Keratinocyte (primary cell): ENCODE data around the gene MAZ. TPM values are rescaled to one million over a fixed set of nuclear protein-coding genes. Genes with fewer than 3 reads are reported as not detected.

ENCODE experiments used
- DNase-seq: peaks from one replicate; pipeline ENCODE4 v3.0.0-alpha.2; 2011; ENCODE audit warnings: low read depth, missing footprints, low spot score
- FAIRE-seq: peaks from 2 replicates; lab custom pipeline; 2011; peaks lifted over from hg19 to GRCh38; lab: Jason Lieb, UNC
- H2AFZ ChIP-seq: 2 replicates; pipeline ENCODE4 v1.6.0; 2012; ENCODE audit warnings: low read length, control low read depth, inconsistent platforms; ENCODE audit not compliant: control insufficient read depth
- H3K27ac ChIP-seq: 2 replicates; pipeline ENCODE4 v1.5.1; 2011; ENCODE audit warnings: low read length; ENCODE audit not compliant: control insufficient read depth, insufficient read depth
- H3K27me3 ChIP-seq: 3 replicates; pipeline ENCODE4 v1.6.0; 2011; ENCODE audit warnings: low read length; ENCODE audit not compliant: control insufficient read depth, insufficient read depth; ENCODE audit errors: extremely low read depth
- H3K36me3 ChIP-seq, 2 experiments: 2 replicates in 1 of 2; 3 replicates in 1 of 2; pipeline ENCODE4 v1.5.1; 2011; ENCODE audit warnings: low read length in 2 of 2, mild to moderate bottlenecking in 1 of 2; ENCODE audit not compliant: control insufficient read depth in 2 of 2, insufficient read depth in 2 of 2; ENCODE audit errors: extremely low read depth in 1 of 2
- H3K4me1 ChIP-seq: 3 replicates; pipeline ENCODE4 v1.5.1; 2011; ENCODE audit warnings: low read length; ENCODE audit not compliant: control insufficient read depth, insufficient read depth; ENCODE audit errors: extremely low read depth
- H3K4me2 ChIP-seq: 3 replicates; pipeline ENCODE4 v1.6.0; 2011; ENCODE audit warnings: low read depth, low read length; ENCODE audit not compliant: control insufficient read depth, insufficient read depth; ENCODE audit errors: extremely low read depth
- H3K4me3 ChIP-seq, 3 experiments: fragments of 200-600 bp in 1 of 3; sonication (generic) in 1 of 3; 2 replicates in 2 of 3; 3 replicates in 1 of 3; pipeline ENCODE4 v1.5.1; 2011 to 2016; ENCODE audit warnings: low read length in 3 of 3, mild to moderate bottlenecking in 3 of 3, control low read depth in 2 of 3, inconsistent platforms in 1 of 3, low read depth in 1 of 3, mixed read lengths in 1 of 3, mixed run types in 1 of 3, moderate library complexity in 1 of 3; ENCODE audit not compliant: control insufficient read depth in 2 of 3, insufficient read depth in 2 of 3; ENCODE audit errors: extremely low read depth in 1 of 3
- H3K79me2 ChIP-seq: 2 replicates; pipeline ENCODE4 v1.6.0; 2012; ENCODE audit warnings: low read length; ENCODE audit not compliant: control insufficient read depth, insufficient read depth
- H3K9ac ChIP-seq: 3 replicates; pipeline ENCODE4 v1.6.0; 2011; ENCODE audit warnings: low read length; ENCODE audit not compliant: control insufficient read depth, insufficient read depth; ENCODE audit errors: extremely low read depth
- H3K9me1 ChIP-seq: 3 replicates; pipeline ENCODE4 v1.6.0; 2011; ENCODE audit warnings: low read length; ENCODE audit not compliant: control insufficient read depth, insufficient read depth; ENCODE audit errors: extremely low read depth
- H3K9me3 ChIP-seq: 2 replicates; pipeline ENCODE4 v1.5.1; 2012; ENCODE audit warnings: low read depth, low read length; ENCODE audit not compliant: control insufficient read depth
- H4K20me1 ChIP-seq: 3 replicates; pipeline ENCODE4 v1.6.0; 2011; ENCODE audit warnings: low read length; ENCODE audit not compliant: control insufficient read depth, insufficient read depth; ENCODE audit errors: extremely low read depth
- EZH2 ChIP-seq: IDR thresholded peaks from one replicate; pipeline ENCODE4 v1.6.1; 2012; ENCODE audit warnings: inconsistent platforms, mild to moderate bottlenecking, low read length, moderate library complexity
- dilution Hi-C: fragments of 300-500 bp; cut with MboI; formaldehyde crosslinking; loops from one replicate; pipeline ENCODE4 v1.7.0; 2020; ENCODE audit warnings: low sequenced_read_pairs; ENCODE audit not compliant: extremely low pct_ligation_motif_present
- polyA plus RNA-seq, 5 experiments: library from polyadenylated mRNA; depleted of rRNA in 3 of 5; stranded (reverse) in 3 of 5; stranded (forward) in 1 of 5; unstranded in 1 of 5; fragments of >200 nt; gene quantifications; 1 replicate in 1 of 5; 2 replicates in 3 of 5; 3 replicates in 1 of 5; pipeline versions ENCODE4 v1.2.1 to v1.2.3, GENCODE V29; 2011 to 2012; ENCODE audit warnings: missing spikeins in 2 of 5, low read depth in 1 of 5, low replicate concordance in 1 of 5
- TF ChIP-seq, protein P1 (sequence below), 3 experiments: IDR thresholded peaks in 1 of 3; conservative IDR thresholded peaks in 1 of 3; optimal IDR thresholded peaks in 1 of 3; 2 replicates in 2 of 3; 3 replicates in 1 of 3; pipeline versions ENCODE3 to v1.5.1; 2011; ENCODE audit warnings: low read length in 3 of 3, mild to moderate bottlenecking in 3 of 3, moderate library complexity in 2 of 3, control low read depth in 1 of 3, inconsistent platforms in 1 of 3; ENCODE audit not compliant: insufficient read depth in 2 of 3; ENCODE audit errors: extremely low read depth in 1 of 3

MAZ gene
- polyA plus RNA-seq, 1 donor (not counting 4 experiments of a cell fraction or from before 2014, with no cell fraction given) = 48.5 TPM

DNA sequence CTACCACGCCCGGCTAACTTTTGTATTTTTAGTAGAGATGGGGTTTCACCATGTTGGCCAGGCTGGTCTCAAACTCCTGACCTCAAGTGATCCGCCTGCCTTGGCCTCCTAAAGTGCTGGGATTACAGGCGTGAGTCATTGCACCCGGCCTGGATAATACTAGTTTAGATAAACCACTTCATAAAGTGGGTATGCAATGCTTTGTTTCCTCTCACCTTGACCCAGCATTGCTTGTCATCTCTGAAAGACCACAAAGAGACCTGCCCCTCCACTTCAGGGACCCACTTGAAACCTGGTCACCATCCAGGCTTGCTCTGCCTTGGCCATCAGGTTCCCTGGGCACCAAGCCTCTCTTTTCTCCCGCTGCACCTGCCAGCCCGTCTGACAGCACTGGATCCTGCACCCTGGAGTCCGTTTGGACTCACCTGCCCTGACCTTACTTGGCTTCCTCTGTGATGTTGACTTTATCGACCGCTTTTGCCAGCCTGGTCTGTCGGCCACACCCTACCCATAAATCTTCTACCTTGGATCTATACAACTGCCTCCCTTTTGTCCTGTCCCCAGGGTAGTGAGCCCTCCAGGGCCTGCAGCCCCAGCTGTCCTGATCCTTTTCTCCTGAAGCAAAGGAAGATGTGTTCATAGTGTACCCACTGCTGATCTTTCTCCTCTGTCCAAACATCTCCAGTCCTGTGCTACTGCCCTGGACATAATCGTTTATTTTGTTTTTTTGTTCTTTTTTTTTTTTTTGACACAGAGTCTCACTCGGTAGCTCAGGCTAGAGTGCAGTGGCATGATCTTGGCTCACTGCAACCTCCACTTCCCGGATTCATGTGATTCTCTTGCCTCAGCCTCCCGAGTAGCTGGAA lies 40.9 kb upstream of the MAZ start:
- Histone ChIP-seq H3K27me3 (no peaks in the 10 kb centered on the region), H3K36me3 (no peaks in the 10 kb centered on the region), H4K20me1 (no peaks in the 10 kb centered on the region), H3K9me3 (no peaks in the 10 kb centered on the region), H3K9ac (no peak overlapping the region), H3K27ac (no peak overlapping the region), H3K79me2 (no peaks in the 10 kb centered on the region), H3K4me3 (no peak overlapping the region), H2AFZ (no peak overlapping the region), H3K4me1 (no peaks in the 10 kb centered on the region), H3K9me1 (no peaks in the 10 kb centered on the region), H3K4me2 (no peak overlapping the region)
- TF ChIP-seq EZH2 = no peak
- TF ChIP-seq, protein P1, sequence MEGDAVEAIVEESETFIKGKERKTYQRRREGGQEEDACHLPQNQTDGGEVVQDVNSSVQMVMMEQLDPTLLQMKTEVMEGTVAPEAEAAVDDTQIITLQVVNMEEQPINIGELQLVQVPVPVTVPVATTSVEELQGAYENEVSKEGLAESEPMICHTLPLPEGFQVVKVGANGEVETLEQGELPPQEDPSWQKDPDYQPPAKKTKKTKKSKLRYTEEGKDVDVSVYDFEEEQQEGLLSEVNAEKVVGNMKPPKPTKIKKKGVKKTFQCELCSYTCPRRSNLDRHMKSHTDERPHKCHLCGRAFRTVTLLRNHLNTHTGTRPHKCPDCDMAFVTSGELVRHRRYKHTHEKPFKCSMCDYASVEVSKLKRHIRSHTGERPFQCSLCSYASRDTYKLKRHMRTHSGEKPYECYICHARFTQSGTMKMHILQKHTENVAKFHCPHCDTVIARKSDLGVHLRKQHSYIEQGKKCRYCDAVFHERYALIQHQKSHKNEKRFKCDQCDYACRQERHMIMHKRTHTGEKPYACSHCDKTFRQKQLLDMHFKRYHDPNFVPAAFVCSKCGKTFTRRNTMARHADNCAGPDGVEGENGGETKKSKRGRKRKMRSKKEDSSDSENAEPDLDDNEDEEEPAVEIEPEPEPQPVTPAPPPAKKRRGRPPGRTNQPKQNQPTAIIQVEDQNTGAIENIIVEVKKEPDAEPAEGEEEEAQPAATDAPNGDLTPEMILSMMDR (optimal IDR thresholded peaks at IDR 0.05 in 1 of 3, IDR thresholded peaks at IDR 0.05 in 1 of 3, conservative IDR thresholded peaks at IDR 0.05 in 1 of 3; ENCODE audit: extremely low read depth in 1 of 3, insufficient read depth in 2 of 3, low read length in 3 of 3) = no peak
- DNase-seq = no peak
- FAIRE-seq = no peak
- dilution Hi-C loops = no loop called here

DNA sequence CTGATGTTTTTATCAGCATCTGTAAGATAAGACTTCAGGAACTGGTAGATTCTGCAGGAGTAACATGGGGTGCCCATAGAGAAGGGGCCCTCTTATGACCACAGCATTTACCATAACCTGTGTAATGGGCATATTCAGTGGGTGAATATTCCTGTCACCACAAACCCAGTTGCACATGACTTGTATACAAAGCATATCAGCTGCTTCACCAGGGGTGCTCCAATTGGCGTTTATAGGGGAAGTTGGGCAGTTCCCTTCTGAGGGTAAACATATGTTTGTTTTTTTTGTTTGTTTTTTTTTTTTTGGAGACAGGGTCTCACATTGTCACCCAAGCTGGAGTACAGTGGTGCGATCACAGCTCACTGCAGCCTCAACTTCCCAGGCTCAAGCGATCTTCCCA lies 39.8 kb upstream of the MAZ start:
- DNase-seq = no peak
- dilution Hi-C loops = no loop called here
- Histone ChIP-seq H4K20me1 (no peaks in the 10 kb centered on the region), H3K27me3 (no peaks in the 10 kb centered on the region), H3K27ac (no peak overlapping the region), H3K36me3 (no peaks in the 10 kb centered on the region), H2AFZ (no peak overlapping the region), H3K9me3 (no peaks in the 10 kb centered on the region), H3K4me1 (no peaks in the 10 kb centered on the region), H3K4me3 (no peak overlapping the region), H3K9ac (no peak overlapping the region), H3K79me2 (no peaks in the 10 kb centered on the region), H3K9me1 (no peaks in the 10 kb centered on the region), H3K4me2 (no peak overlapping the region)
- no peak for FAIRE-seq
- no peak for TF ChIP-seq EZH2
- TF ChIP-seq, protein P1 (optimal IDR thresholded peaks at IDR 0.05 in 1 of 3, IDR thresholded peaks at IDR 0.05 in 1 of 3, conservative IDR thresholded peaks at IDR 0.05 in 1 of 3; ENCODE audit: extremely low read depth in 1 of 3, insufficient read depth in 2 of 3, low read length in 3 of 3) = no peak
